Jurkat, Clone E6-1 (cell line): ENCODE results near the gene MCTP1.
A peak's percentile ranks its signal among the peaks of the same experiment; 100 is the strongest.
"Not testable (repeated sequence)": the region's sequence is repeated elsewhere in the genome, so short reads cannot be mapped to it uniquely, and the experiment has no call there.

Source experiments
- DNase-seq: peaks from one replicate; pipeline ENCODE4 v3.0.0-alpha.2; 2011; ENCODE audit warnings: low read depth, low spot score
- H3K4me3 ChIP-seq: 2 replicates; pipeline ENCODE4 v1.5.1; 2011; ENCODE audit warnings: mild to moderate bottlenecking, low read length, control low read depth, moderate library complexity

MCTP1 gene

GRCh38 chr5:94869921-94870320, 415.0 kb downstream of the MCTP1 start:
- no peak overlapping the region for H3K4me3 ChIP-seq
- DNase-seq: no peak

DNA sequence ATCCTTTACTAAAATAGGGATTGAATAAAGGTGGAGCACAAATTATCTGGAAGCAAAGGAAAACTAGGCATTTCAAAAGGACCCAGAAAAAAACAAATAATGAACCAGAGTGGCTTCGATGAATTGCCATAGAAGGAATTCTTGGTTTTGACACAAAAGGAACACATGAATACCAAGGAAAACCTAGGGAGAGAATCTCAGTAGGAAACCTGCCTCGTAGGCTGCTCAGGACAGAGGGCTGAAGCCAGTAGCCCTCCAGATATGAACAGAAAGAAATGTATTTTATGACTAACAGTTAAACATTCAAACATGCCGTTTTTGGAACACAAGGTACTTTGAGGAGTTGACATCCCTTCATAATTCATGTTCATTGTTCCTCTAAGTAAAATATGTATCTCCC, 420.9 kb downstream of the MCTP1 start:
- no peak for DNase-seq
- no peak overlapping the region for H3K4me3 ChIP-seq

- DNase-seq: no peak
- no peak overlapping the region for H3K4me3 ChIP-seq
These were observed 427.8 kb downstream of the MCTP1 start for GRCh38 chr5:94857111-94857510.

DNA sequence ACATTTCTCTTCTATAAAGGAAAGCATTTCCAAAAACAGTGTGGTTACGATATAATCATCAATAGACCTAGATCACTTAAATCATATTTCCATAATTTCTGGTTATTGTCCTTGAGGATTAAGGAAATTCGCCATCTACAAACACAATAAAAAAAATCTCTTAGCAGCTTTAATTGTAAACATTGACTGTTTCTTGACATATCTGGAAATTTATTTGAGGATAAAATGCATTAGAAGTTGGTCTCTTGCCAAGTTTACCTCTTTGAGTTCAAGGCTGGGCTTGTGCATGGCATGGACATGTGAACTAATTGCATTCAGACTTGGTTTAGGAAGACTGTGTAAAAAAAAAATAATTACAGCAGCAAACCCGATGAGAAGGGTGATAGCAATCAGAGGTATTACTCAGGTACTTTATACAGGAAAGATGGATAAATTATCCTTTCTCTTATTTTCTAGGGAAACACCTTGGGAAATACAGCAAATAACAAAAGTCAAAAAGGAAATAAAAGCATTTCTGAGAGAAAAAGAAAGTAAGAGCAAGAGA, 428.6 kb downstream of the MCTP1 start:
- DNase-seq: no peak
- H3K4me3 ChIP-seq: no peak overlapping the region

GRCh38 chr5:94855543-94855942, 429.4 kb downstream of the MCTP1 start:
- no peak overlapping the region for H3K4me3 ChIP-seq
- DNase-seq: no peak

- no peak overlapping the region for H3K4me3 ChIP-seq
- DNase-seq: no peak
These were observed 431.8 kb downstream of the MCTP1 start for GRCh38 chr5:94853120-94853519.

DNA sequence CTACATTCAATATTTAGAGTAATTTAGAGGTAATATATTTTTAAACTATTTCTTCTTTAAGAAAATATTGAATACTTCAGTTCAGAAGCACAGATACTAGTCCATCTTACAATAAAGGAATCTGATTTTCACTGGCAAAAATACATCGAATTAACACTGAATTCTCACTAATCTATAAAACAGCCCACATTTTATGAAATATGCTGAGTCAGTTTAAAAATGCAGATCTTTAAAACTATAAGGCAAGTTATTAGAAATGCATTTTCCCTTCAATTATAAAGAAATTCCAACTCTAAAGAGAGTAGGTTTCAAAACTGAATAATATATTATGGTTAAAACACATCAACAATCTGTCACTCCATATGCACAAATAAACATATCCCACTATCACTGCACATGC, 433.9 kb downstream of the MCTP1 start:
- DNase-seq: no peak

DNA sequence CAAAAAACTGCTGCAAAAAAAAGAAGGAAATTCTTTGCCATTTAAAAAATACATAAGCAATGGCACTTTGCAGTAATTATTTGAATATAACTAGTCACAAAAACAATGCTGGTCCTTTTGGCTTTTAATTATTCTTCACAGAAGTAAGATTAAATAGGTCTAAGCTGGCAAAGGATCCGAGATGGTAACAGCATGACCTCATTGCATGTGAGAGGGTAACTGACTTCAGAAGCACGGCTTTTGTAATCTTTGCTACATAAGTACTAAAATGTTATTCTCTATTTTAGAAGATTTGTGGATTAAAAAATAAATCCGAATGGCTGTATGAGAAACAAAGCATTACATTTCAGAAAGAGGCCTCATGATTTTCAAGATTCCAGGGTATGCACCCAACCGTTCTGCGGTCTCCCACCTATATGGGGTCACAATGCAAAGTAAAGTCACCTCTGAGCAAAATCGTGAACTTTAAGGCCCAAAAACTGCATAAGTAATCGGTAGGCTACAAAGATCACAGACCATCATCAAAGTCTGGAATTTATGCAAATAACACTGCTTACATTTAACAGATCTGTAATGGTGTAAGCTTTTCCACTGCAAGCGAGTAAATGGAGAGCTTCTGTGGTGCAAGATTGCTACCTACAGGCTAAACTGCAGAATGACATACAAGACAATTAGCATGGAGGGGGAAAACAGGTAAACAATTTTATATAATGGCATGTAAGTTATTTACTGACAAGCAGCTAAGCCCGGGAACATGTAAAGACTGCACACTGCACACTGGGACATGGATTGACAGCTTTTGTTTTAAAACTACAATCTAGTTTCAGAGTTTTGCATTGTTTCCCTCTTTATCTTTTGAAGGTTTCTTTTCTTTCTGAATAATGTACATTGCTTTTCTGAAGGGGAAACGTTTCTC, 434.8 kb downstream of the MCTP1 start:
- peak; percentile 81 for DNase-seq
- no peak overlapping the region for H3K4me3 ChIP-seq

More for the DNA sequence above, 433.9 kb downstream of the MCTP1 start:
- H3K4me3 ChIP-seq: no peak overlapping the region

- no peak for DNase-seq
- H3K4me3 ChIP-seq: no peak overlapping the region
These were observed 435.6 kb downstream of the MCTP1 start for GRCh38 chr5:94849324-94849723.

- H3K4me3 ChIP-seq: no peak overlapping the region
- DNase-seq: no peak
These were observed 437.2 kb downstream of the MCTP1 start for GRCh38 chr5:94847726-94848125.

DNA sequence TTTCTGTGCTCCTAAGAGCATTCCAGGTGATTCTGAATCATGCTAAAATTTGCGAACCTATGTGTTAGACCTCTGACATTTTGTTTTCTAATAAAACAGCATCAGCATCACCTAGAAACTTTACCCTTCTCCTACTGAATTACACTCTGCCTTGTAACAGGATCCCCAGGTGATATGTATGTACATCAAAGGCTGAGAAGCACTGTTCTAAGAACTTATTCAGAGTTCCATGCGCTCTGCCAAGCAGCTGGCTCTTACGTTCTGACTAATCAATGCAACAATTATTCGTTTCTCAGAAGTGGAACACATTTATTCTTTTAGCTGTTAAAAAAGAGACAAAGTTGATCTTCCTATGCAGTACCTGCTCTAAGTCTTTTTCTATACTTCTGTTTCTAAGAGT, 437.9 kb downstream of the MCTP1 start:
- DNase-seq: no peak

GRCh38 chr5:94845696-94846095, 439.2 kb downstream of the MCTP1 start:
- not testable (repeated sequence) for H3K4me3 ChIP-seq, DNase-seq

More for the DNA sequence above, 437.9 kb downstream of the MCTP1 start:
- no peak overlapping the region for H3K4me3 ChIP-seq

- no peak overlapping the region for H3K4me3 ChIP-seq
- DNase-seq: peak; percentile 45
These were observed 443.1 kb downstream of the MCTP1 start for GRCh38 chr5:94841598-94842322.

DNA sequence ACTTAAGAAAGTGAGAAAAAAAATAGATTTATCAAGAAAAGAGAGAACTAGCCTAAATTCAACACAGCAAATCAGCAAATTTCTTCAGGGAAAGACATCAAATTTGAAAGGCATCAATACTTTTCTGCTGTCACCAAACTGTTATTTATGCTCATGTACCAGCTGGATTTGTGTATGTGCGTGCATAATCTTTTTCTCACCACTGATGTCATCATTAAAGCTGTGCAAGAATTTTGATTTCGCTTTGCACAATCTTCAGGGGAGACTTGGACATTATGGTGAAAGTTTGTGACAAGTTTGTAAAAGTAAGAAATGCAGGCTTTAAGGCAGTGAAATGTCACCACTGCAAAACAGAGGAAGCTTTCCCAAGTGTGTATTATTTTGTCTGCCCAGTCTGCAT, 451.0 kb downstream of the MCTP1 start:
- H3K4me3 ChIP-seq: no peak overlapping the region
- DNase-seq: no peak

GRCh38 chr5:94832685-94833084, 452.2 kb downstream of the MCTP1 start:
- DNase-seq: peak; percentile 97
- H3K4me3 ChIP-seq: no peak overlapping the region

DNA sequence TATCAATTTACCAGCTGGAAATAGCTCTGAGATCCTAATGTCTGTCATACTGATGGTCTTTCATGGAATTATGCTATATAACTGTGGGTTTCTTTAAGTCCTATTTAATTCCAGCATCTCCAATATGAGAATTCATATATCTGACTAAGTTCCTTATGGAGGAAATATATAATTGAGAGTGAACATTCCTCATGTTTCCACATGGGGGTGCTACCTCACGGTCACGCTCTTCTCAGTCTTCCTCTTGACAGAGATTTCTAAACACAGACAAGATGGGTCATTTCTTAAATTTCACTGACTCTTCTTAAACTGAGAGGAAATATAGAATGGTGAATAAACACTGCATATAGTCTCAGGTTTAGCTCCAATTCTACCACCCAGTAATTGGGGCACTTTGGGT, 454.4 kb downstream of the MCTP1 start:
- no peak overlapping the region for H3K4me3 ChIP-seq
- no peak for DNase-seq

DNA sequence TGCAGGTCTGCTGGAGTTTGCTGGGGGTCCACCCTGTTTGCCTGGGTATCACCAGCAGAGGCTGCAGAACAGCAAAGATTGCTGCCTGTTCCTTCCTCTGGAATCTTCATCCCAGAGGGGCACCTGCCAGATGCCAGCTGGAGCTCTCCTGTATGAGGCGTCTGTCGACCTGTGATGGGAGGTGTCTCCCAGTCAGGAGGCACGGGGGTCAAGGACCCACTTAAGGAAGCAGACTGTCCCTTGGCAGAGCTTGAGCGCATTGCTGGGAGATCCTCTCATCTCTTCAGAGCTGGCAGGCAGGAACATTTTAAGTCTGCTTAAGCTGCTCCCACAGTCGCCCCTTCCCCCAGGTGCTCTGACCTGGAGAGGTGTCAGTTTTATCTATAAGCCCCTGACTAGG, 456.7 kb downstream of the MCTP1 start:
- not testable (repeated sequence) for H3K4me3 ChIP-seq, DNase-seq

GRCh38 chr5:94820488-94820887, 464.4 kb downstream of the MCTP1 start:
- H3K4me3 ChIP-seq: no peak overlapping the region
- no peak for DNase-seq

- DNase-seq: no peak
- no peak overlapping the region for H3K4me3 ChIP-seq
These were observed 466.0 kb downstream of the MCTP1 start for GRCh38 chr5:94818904-94819303.
